GM12874 (cell line): ENCODE measurements around the gene VIPR1.

Experiments
- TF ChIP-seq, protein P1 (sequence below): IDR thresholded peaks from 2 replicates; pipeline ENCODE4 v1.5.1; 2011; ENCODE audit warnings: low read depth, mild to moderate bottlenecking, control low read depth, low read length, moderate library complexity; ENCODE audit not compliant: insufficient read depth

Gene VIPR1

DNA sequence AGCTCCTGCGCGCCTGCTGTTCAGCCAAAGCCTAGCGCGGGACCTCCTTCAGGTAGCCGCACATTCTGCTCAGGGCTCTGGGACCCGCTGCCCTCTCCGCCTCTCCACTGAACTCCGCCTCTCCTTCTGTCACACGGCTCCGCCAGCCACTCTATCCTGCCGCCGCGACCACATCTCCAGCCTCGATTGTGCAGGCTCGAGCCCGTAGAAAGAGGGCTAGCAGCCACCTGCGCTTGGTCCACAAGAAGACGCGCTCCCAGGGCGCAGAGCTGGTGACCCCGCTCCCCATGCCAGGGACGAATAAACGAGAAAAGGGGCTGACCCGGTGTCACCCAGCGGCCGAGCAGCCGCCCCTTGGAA lies 1.1 kb upstream of the VIPR1 start:
- TF ChIP-seq, protein P1, sequence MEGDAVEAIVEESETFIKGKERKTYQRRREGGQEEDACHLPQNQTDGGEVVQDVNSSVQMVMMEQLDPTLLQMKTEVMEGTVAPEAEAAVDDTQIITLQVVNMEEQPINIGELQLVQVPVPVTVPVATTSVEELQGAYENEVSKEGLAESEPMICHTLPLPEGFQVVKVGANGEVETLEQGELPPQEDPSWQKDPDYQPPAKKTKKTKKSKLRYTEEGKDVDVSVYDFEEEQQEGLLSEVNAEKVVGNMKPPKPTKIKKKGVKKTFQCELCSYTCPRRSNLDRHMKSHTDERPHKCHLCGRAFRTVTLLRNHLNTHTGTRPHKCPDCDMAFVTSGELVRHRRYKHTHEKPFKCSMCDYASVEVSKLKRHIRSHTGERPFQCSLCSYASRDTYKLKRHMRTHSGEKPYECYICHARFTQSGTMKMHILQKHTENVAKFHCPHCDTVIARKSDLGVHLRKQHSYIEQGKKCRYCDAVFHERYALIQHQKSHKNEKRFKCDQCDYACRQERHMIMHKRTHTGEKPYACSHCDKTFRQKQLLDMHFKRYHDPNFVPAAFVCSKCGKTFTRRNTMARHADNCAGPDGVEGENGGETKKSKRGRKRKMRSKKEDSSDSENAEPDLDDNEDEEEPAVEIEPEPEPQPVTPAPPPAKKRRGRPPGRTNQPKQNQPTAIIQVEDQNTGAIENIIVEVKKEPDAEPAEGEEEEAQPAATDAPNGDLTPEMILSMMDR, result no peak

DNA sequence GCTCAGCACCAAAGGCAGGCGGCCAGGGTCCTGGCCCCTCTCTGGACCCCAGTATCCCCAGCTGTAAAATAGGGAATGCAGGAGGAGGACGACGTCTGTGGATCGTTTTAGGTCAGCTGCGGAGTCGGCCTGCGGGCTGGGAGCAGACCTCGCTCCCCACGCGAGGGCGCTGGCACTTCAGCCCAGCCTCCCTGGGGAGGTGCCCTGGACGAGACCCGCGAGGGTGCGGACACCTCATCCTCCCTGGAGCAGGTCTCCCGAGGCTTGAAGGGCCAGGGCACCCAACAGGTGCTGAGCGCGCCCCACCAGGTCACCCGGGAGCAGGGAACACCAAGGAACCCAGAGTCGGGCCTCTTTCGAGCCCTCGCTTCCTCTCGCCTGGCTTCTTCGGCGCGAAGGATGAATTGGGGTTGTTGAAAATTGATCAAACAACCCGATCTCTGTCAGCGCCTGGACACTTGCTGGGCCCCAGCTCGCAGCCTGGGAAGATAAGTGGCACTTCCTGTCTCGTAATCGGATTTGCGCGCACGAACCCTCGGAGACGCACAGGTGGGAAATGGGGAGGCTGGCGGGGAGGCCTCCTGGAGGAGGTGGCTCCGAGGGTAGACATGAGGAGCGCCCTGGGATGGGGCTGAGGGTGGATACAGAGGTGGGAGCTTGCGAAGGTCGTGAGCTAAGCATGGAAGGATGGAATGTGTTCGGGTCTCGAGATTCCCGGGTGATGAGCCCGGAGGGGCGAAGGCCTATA lies 588 bp upstream of the VIPR1 start:
- TF ChIP-seq, protein P1, result peak; percentile 73

DNA sequence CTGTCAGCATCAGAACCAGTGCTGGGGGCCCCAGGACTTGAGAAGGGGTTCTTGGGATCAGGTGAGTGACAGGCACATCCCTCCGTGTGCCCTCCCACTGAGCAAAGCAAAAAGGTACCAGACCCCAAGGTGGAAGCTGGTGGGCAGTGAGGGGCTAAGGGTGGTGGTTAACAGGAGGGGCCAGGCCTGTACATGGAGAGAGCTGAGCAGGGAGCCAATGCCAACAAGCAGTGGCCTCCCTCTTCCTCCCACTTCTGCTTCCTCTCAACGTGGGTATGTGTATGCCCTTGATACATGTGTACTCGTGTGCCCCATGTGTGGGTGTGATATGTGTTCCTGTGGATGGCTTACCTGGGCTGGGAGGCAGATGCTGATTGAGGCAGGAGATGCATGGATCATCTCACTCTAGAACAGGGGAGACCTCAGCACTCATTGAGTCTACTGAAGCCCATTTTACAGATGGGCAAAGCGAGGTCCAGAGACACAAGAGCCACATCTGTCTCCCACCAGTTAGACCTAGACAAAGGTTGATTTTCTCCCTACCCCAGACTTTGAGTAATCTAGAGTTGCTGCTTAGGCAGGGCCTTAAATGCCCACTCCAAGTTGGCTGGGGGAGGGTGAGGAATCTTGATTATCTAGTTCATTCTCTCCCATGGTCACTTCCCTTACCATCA lies 945 bp downstream of the VIPR1 start:
- TF ChIP-seq, protein P1, result no peak

DNA sequence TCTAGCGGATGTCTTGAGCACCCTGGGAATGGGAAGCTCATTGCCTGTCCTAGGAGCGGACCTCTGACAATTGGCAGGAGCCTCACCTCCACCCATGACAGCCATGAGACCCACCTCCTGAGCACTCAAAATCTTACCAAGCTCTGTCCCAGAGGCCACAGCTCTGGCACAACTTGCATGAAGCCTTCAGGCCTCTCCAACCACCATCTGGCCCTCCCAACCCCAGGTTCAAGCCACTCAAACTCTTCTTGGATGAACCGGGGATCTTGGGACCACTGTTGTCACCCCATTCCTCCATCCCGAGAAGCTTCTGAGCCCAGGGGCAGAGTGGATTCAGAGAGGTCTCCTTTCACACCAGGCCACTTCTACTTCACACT lies 1.5 kb downstream of the VIPR1 start:
- TF ChIP-seq, protein P1, result no peak

DNA sequence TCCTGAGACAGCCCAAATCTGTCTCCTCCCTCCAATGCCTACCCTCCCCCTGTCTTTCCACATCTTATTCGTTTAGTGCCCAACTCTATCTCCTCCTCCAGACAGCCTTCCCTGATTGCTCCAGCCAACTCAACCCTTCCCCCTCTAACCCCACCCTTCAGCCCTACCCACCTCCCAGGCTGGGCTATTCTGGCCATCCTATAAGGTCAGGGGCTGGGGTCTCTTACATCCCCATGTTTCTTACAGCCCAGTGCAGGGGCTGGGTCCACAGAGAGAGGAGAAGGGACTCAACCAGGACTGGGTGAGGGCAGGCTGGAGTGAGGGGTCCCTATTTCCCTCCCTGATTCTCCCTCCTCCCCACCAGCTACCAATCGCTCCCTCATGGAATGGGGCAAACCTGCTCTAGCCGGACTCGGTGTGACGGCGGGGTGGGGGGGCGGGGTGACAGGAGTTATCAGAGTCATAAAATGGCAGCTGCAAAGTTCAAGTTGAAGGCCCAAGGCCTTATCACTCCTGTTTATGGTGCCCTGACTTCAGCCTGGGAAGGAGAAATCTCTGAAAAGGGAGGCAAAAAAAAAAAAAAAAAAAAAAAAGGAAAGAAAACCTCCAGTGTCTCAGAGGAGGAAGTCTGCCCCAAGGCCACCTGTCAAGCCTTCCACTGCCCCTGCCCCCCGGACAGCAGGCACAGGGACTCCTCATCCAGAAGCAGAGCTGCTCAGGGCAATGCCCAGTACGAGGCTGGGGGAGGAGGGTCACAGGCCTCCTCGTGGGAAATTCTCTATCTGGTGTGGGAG lies 2.1 kb downstream of the VIPR1 start:
- TF ChIP-seq, protein P1, result no peak

DNA sequence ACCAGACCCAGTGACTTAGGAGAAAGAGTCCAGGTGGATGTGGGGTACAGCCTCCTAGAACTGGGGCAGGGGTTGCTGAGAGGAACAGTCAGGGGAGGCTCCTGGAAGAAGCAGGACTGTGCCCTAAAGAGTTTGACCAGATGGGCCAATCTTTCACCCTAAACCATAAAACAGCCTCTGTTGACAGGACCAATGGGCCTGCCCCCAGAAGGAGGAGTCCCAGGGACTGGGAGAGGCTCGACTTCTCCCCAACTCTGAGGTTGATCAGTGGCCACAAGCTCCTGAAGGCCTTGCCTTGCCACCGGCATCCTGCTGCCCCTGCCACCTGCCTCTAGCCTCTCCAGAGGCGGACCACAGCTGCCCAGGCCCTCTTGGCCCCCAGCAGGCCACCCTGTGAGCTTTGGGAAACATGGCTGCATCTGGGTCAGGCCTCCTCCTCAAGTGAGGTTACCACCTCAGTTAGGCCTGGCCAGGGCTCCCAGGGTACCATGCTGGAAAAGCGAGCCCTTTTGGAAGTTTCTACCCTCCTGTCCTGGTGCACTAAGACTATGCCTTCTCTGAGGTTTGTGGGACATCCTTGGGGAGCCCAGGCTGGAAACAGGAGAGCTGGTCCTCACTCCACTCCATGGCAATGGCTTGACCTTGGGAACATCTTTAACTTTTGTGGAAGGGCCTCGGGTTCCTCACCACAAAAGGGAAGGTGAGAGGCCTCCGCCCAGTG lies 2.8 kb downstream of the VIPR1 start:
- TF ChIP-seq, protein P1, result no peak

DNA sequence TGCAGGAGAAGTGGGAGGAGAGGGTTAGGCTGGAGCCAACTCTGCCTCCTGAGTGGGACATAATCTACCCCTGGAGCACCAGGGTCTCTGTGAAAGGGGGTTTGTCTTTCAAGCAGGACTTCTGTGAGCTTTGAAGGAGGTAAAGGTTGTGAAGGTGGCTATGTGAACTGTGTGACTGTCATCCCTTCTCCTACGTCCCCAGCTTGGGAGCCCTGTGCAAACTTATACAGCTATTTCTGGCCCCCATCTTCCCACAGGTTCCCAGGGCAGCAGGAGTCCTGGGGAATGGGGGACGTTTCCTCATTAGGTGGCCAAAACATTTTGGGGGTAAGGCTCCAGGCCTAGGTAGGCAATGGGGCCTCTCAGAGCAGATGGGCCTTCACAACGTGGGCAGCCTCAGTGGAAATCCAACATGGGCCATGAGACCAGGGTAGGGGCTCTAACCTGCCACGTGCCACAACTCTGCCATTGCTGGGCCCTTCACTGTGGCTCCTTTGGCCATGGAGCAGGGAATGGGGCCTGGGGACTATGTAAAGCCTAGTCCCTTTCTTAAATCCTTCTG lies 3.5 kb downstream of the VIPR1 start:
- TF ChIP-seq, protein P1, result no peak
